IMR-90 (cell line): ENCODE data around the gene TIMM50. TPM values are rescaled to one million over a fixed set of nuclear protein-coding genes. Genes with fewer than 3 reads are reported as not detected.

Experiments used
- ATAC-seq: fragments of 200-7000 bp; cut with Tn5 transposase; 2 replicates; pipeline ENCODE4 v1.9.1; 2020; ENCODE audit warnings: low read depth, mild to moderate bottlenecking, moderate library complexity
- BruUV-seq: library from RNA; stranded (reverse); fragments of 400-500 nt; replicated peaks from 2 replicates; lab custom pipeline; 2021; lab: Mats Ljungman, UMichigan
- CTCF ChIA-PET: fragments of 300-600 bp; formaldehyde crosslinking; extraction: SDS; loops from one replicate; lab custom pipeline; 2021; ENCODE audit warnings: antibody characterized with exemption; lab: Yijun Ruan, JAX
- POLR2A ChIA-PET: fragments of 300-600 bp; sonication (Branson Sonifier 250); formaldehyde crosslinking; loops from one replicate; lab custom pipeline; 2022; ENCODE audit warnings: antibody characterized with exemption; ENCODE audit not compliant: unreplicated experiment; lab: Charles Lee
- DNase-seq: peaks from one replicate; pipeline ENCODE4 v3.0.0; 2013
- H2AFZ ChIP-seq: replicated peaks from 2 replicates; pipeline ENCODE3; 2013; ENCODE audit warnings: low read length, mild to moderate bottlenecking; ENCODE audit not compliant: poor library complexity
- H2AK5ac ChIP-seq: 2 replicates; pipeline ENCODE4 v1.6.1; 2013; ENCODE audit warnings: low read depth, low read length, inconsistent platforms
- H2AK9ac ChIP-seq: replicated peaks from 2 replicates; pipeline ENCODE3; 2013; ENCODE audit warnings: mild to moderate bottlenecking, low read depth, low read length, moderate library complexity; ENCODE audit not compliant: poor library complexity
- H2BK120ac ChIP-seq: 2 replicates; pipeline ENCODE4 v1.6.1; 2013; ENCODE audit warnings: low read depth, low read length, inconsistent platforms
- H2BK15ac ChIP-seq: 3 replicates; pipeline ENCODE4 v1.6.1; 2013; ENCODE audit warnings: low read depth, low read length, inconsistent platforms
- H2BK20ac ChIP-seq: 2 replicates; pipeline ENCODE4 v1.6.1; 2013; ENCODE audit warnings: low read depth, mild to moderate bottlenecking, inconsistent platforms, low read length, moderate library complexity
- H2BK5ac ChIP-seq: 2 replicates; pipeline ENCODE4 v1.6.1; 2013; ENCODE audit warnings: mild to moderate bottlenecking, low read depth, low read length, inconsistent platforms; ENCODE audit not compliant: poor library complexity, severe bottlenecking
- H3K14ac ChIP-seq: replicated peaks from 2 replicates; pipeline ENCODE4 v1.6.1; 2013; ENCODE audit warnings: low read depth, low read length, inconsistent platforms
- H3K18ac ChIP-seq: 2 replicates; pipeline ENCODE4 v1.6.1; 2013; ENCODE audit warnings: low read depth, low read length, control low read depth
- H3K23ac ChIP-seq: 2 replicates; pipeline ENCODE4 v1.6.1; 2013; ENCODE audit warnings: low read depth, low read length, inconsistent platforms
- H3K27ac ChIP-seq: 2 replicates; pipeline ENCODE4 v1.5.1; 2013; ENCODE audit warnings: mild to moderate bottlenecking, control low read depth, low read length; ENCODE audit not compliant: insufficient read depth
- H3K27me3 ChIP-seq: 2 replicates; pipeline ENCODE4 v1.6.1; 2013; ENCODE audit warnings: low read length; ENCODE audit not compliant: control insufficient read depth, insufficient read depth
- H3K36me3 ChIP-seq: 2 replicates; pipeline ENCODE4 v1.6.1; 2013; ENCODE audit warnings: low read length, mixed read lengths; ENCODE audit not compliant: control insufficient read depth, insufficient read depth
- H3K4ac ChIP-seq: 2 replicates; pipeline ENCODE4 v1.6.1; 2013; ENCODE audit warnings: low read depth, low read length, inconsistent platforms
- H3K4me1 ChIP-seq: 2 replicates; pipeline ENCODE4 v1.6.1; 2013; ENCODE audit warnings: low read length, mixed read lengths; ENCODE audit not compliant: control insufficient read depth, insufficient read depth
- H3K4me2 ChIP-seq: 2 replicates; pipeline ENCODE4 v1.6.1; 2013; ENCODE audit warnings: low read depth, mild to moderate bottlenecking, control low read depth, low read length, moderate library complexity
- H3K4me3 ChIP-seq: 2 replicates; pipeline ENCODE4 v1.5.1; 2013; ENCODE audit warnings: low read depth, mild to moderate bottlenecking, control low read depth, low read length, moderate library complexity; ENCODE audit not compliant: insufficient read depth
- H3K56ac ChIP-seq: 2 replicates; pipeline ENCODE4 v1.6.1; 2013; ENCODE audit warnings: low read length, inconsistent platforms; ENCODE audit not compliant: insufficient read depth; ENCODE audit errors: extremely low read depth
- H3K79me1 ChIP-seq, 2 experiments: 2 replicates each; pipeline ENCODE4 v1.6.1; 2013; ENCODE audit warnings: low read length in 2 of 2, inconsistent platforms in 1 of 2, low read depth in 1 of 2
- H3K9ac ChIP-seq: 2 replicates; pipeline ENCODE4 v1.6.1; 2013; ENCODE audit warnings: low read depth, low read length, control low read depth
- H3K9me1 ChIP-seq: 2 replicates; pipeline ENCODE4 v1.6.1; 2013; ENCODE audit warnings: low read length, inconsistent platforms; ENCODE audit not compliant: insufficient read depth
- H3K9me3 ChIP-seq: 2 replicates; pipeline ENCODE4 v1.6.1; 2013; ENCODE audit warnings: low read length; ENCODE audit not compliant: control insufficient read depth, insufficient read depth
- H4K20me1 ChIP-seq: 2 replicates; pipeline ENCODE4 v1.6.1; 2013; ENCODE audit warnings: low read length, inconsistent platforms; ENCODE audit not compliant: insufficient read depth
- H4K5ac ChIP-seq: 2 replicates; pipeline ENCODE4 v1.6.1; 2013; ENCODE audit warnings: mild to moderate bottlenecking, low read depth, low read length, control low read depth
- H4K8ac ChIP-seq, 2 experiments: 2 replicates each; pipeline ENCODE4 v1.6.1; 2013; ENCODE audit warnings: low read depth in 2 of 2, low read length in 2 of 2, control low read depth in 1 of 2, inconsistent platforms in 1 of 2
- H4K91ac ChIP-seq: 2 replicates; pipeline ENCODE4 v1.6.1; 2013; ENCODE audit warnings: low read depth, low read length, inconsistent platforms; ENCODE audit not compliant: insufficient read depth
- BHLHE40 ChIP-seq: fragments of 150-350 bp; IDR thresholded peaks from 2 replicates; pipeline ENCODE4 v1.6.1; 2016; ENCODE audit warnings: mild to moderate bottlenecking, low read depth, low read length
- CEBPB ChIP-seq: IDR thresholded peaks from 2 replicates; pipeline ENCODE4 v1.6.1; 2012; ENCODE audit warnings: low read depth, low read length, improper control_type of control experiment
- CHD1 ChIP-seq: IDR thresholded peaks from 2 replicates; pipeline ENCODE4 v1.6.1; 2012; ENCODE audit warnings: low read depth, low read length, improper control_type of control experiment
- CTCF ChIP-seq: conservative IDR thresholded peaks from 2 replicates; pipeline ENCODE4 v1.5.1; 2012; ENCODE audit warnings: mild to moderate bottlenecking, low read depth, low read length, improper control_type of control experiment
- ELK1 ChIP-seq: fragments of 150-350 bp; IDR thresholded peaks from 2 replicates; pipeline ENCODE4 v1.6.1; 2016; ENCODE audit warnings: low read depth, mild to moderate bottlenecking, low read length, moderate library complexity, borderline replicate concordance
- FOS ChIP-seq: fragments of 150-350 bp; IDR thresholded peaks from 2 replicates; pipeline ENCODE4 v1.6.1; 2016; ENCODE audit warnings: low read depth, low read length
- MAFK ChIP-seq: IDR thresholded peaks from 2 replicates; pipeline ENCODE4 v1.6.1; 2012; ENCODE audit warnings: low read depth, low read length, improper control_type of control experiment
- MAZ ChIP-seq: IDR thresholded peaks from 2 replicates; pipeline ENCODE4 v1.6.1; 2012; ENCODE audit warnings: low read depth, mild to moderate bottlenecking, low read length, improper control_type of control experiment, moderate library complexity, borderline replicate concordance
- MXI1 ChIP-seq: IDR thresholded peaks from 2 replicates; pipeline ENCODE4 v1.6.1; 2012; ENCODE audit warnings: low read depth, mild to moderate bottlenecking, low read length, moderate library complexity, borderline replicate concordance
- NFE2L2 ChIP-seq: fragments of 150-350 bp; IDR thresholded peaks from 2 replicates; pipeline ENCODE4 v1.6.1; 2016; ENCODE audit warnings: low read depth, mild to moderate bottlenecking, low read length
- POLR2A ChIP-seq: IDR thresholded peaks from 2 replicates; pipeline ENCODE4 v1.6.1; 2012; ENCODE audit warnings: mild to moderate bottlenecking, low read depth, low read length
- RAD21 ChIP-seq: IDR thresholded peaks from 2 replicates; pipeline ENCODE4 v1.6.1; 2012; ENCODE audit warnings: low read length, improper control_type of control experiment
- RCOR1 ChIP-seq: IDR thresholded peaks from 2 replicates; pipeline ENCODE4 v1.6.1; 2012; ENCODE audit warnings: mild to moderate bottlenecking, low read length, improper control_type of control experiment; ENCODE audit not compliant: insufficient replicate concordance
- RFX5 ChIP-seq: IDR thresholded peaks from 2 replicates; pipeline ENCODE4 v1.8.0; 2012; ENCODE audit warnings: low read depth, mild to moderate bottlenecking, low read length, moderate library complexity
- SMC3 ChIP-seq: fragments of 150-350 bp; IDR thresholded peaks from 2 replicates; pipeline ENCODE4 v1.6.1; 2016; ENCODE audit warnings: low read depth, mild to moderate bottlenecking, antibody characterized with exemption, low read length, moderate library complexity
- WGBS, 2 experiments: methylation state at CpG; one replicate each; pipeline versions ENCODE4 v1.1.5 to v1.1.7; 2013; ENCODE audit warnings: missing lambda C conversion rate in 2 of 2; ENCODE audit not compliant: insufficient read length in 1 of 2; ENCODE audit errors: extremely low coverage in 2 of 2; 5-methylcytosine and 5-hydroxymethylcytosine counted together
- dilution Hi-C: fragments of 300-500 bp; cut with HindIII; formaldehyde crosslinking; loops from one replicate; pipeline ENCODE4 v1.14.3; 2018; ENCODE audit warnings: low sequenced_read_pairs; ENCODE audit not compliant: unreplicated experiment
- in situ Hi-C: fragments of 300-500 bp; cut with MboI; formaldehyde crosslinking; loops from 3 replicates; pipeline ENCODE4 v1.14.3; 2019; ENCODE audit warnings: low sequenced_read_pairs, inconsistent platforms, mixed read lengths
- intact Hi-C: fragments of 100-400 bp; cut with micrococcal nuclease; formaldehyde crosslinking; loops from 2 replicates; pipeline ENCODE4 v1.10.0; 2022
- polyA plus RNA-seq, 3 experiments: library from polyadenylated mRNA; depleted of rRNA; stranded (reverse); fragments of >200 nt; gene quantifications; 2 replicates each; pipeline ENCODE4 v1.2.3, GENCODE V29; 2012; ENCODE audit warnings: low replicate concordance in 1 of 3
- total RNA-seq: library from RNA; depleted of rRNA; stranded (reverse); fragments of >200 nt; gene quantifications from 2 replicates; pipeline ENCODE4 v1.2.3, GENCODE V29; 2012
- TF ChIP-seq, protein P1 (sequence below): fragments of 150-350 bp; IDR thresholded peaks from 2 replicates; pipeline ENCODE4 v1.6.1; 2017; ENCODE audit warnings: mild to moderate bottlenecking, antibody characterized with exemption, low read length, low read depth

The TIMM50 gene
- total and polyA plus RNA-seq, 2 of the 4 experiments (the other 2 are of a cell fraction) = 52.0 to 76.8 TPM

DNA sequence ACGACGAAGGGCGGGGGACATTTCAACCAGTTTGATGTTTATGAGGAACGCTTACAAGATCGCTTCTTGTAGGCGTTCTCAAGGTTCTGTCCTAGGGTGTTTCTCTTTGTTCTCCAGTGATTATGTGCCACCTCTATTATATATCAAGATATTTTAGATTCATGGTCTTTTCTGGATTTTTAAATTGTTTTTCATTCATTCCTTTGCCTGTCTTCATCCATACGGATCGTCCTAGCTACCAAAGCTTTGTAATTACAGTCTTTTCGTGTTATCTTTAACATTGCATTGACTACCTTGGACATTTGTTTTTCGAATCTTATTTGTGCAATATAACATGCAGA lies 59.7 kb downstream of the TIMM50 start:
- TF ChIP-seq MAZ (no peak), POLR2A (no peak), BHLHE40 (no peak), RAD21 (no peak), MXI1 (no peak), CTCF (no peak), RFX5 (no peak), SMC3 (no peak), CHD1 (no peak), CEBPB (no peak), MAFK (no peak), RCOR1 (no peak), NFE2L2 (no peak), ELK1 (no peak), FOS (no peak)
- TF ChIP-seq, protein P1, sequence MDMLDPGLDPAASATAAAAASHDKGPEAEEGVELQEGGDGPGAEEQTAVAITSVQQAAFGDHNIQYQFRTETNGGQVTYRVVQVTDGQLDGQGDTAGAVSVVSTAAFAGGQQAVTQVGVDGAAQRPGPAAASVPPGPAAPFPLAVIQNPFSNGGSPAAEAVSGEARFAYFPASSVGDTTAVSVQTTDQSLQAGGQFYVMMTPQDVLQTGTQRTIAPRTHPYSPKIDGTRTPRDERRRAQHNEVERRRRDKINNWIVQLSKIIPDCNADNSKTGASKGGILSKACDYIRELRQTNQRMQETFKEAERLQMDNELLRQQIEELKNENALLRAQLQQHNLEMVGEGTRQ = no peak
- Histone ChIP-seq H4K20me1 (peaks cover 3% of the 10 kb centered on the region; the same call in 1 of the 2 replicates), H3K4me3 (no peak overlapping the region), H3K23ac (no peak overlapping the region), H4K5ac (no peak overlapping the region), H3K27me3 (no peaks in the 10 kb centered on the region), H3K79me1 (peaks cover 0 to 25% of the 10 kb centered on the region in 2 experiments; a peak in 3 of 4 replicates), H2BK120ac (no peak overlapping the region), H2BK15ac (no peak overlapping the region), H2AFZ (peak overlapping the region; percentile 100), H3K4ac (no peak overlapping the region), H3K18ac (no peak overlapping the region), H3K4me2 (peak overlapping the region; percentile 28; the same call in 1 of the 2 replicates), H3K56ac (no peak overlapping the region), H2BK20ac (no peak overlapping the region), H3K4me1 (no peaks in the 10 kb centered on the region), H4K8ac (no peak overlapping the region), H3K14ac (no peak overlapping the region), H3K9ac (no peak overlapping the region), H4K91ac (no peak overlapping the region), H3K9me3 (no peaks in the 10 kb centered on the region), H2BK5ac (no peak overlapping the region), H2AK5ac (no peak overlapping the region), H3K9me1 (no peaks in the 10 kb centered on the region), H3K36me3 (no peaks in the 10 kb centered on the region), H3K27ac (no peak overlapping the region), H2AK9ac (peak overlapping the region; percentile 78)
- ChIA-PET POLR2A (no interaction called here), CTCF (interaction anchor here (0.9 to 1.8 kb wide), 2 partner anchors 100 to 162 kb away, joined by 6 to 8 read pairs; no protein-coding TSS in a partner anchor)
- WGBS, 2 experiments = no CpG with 5 or more reads among the region's 10 CpGs
- in situ Hi-C loops = loop anchor here (10.0 kb wide), 1 partner anchor 304 kb away; the partner anchor contains the start of gene FBL
- dilution Hi-C loops = no loop called here
- ATAC-seq = no peak
- BruUV-seq = no TSS peak
- intact Hi-C loops = loop anchor here (5.0 kb wide), 1 partner anchor 282 kb away; no protein-coding TSS in a partner anchor
- DNase-seq = no peak
